Bronchial epithelial cell (primary cell): ENCODE data around the gene HM13. TPM values are rescaled to one million over a fixed set of nuclear protein-coding genes. Genes with fewer than 3 reads are reported as not detected.
A peak's percentile ranks its signal among the peaks of the same experiment; 100 is the strongest.
"Not testable (repeated sequence)": the region's sequence is repeated elsewhere in the genome, so short reads cannot be mapped to it uniquely, and the experiment has no call there.

Source experiments
- DNase-seq: peaks from one replicate; pipeline ENCODE4 v3.0.0-alpha.2; 2010; ENCODE audit warnings: low read depth
- FAIRE-seq: peaks from 2 replicates; lab custom pipeline; 2011; peaks lifted over from hg19 to GRCh38; lab: Jason Lieb, UNC
- H3K27me3 ChIP-seq: 2 replicates; pipeline ENCODE4 v1.5.1; 2011; ENCODE audit warnings: low read length; ENCODE audit not compliant: control insufficient read depth, insufficient read depth
- H3K36me3 ChIP-seq: 2 replicates; pipeline ENCODE4 v1.5.1; 2011; ENCODE audit warnings: low read length; ENCODE audit not compliant: control insufficient read depth, insufficient read depth
- H3K4me3 ChIP-seq: 2 replicates; pipeline ENCODE4 v1.5.1; 2011; ENCODE audit warnings: mild to moderate bottlenecking, low read depth, low read length, control low read depth
- CTCF ChIP-seq: IDR thresholded peaks from 2 replicates; pipeline ENCODE4 v1.5.1; 2011; ENCODE audit warnings: mild to moderate bottlenecking, moderate library complexity, low read length, control low read depth, inconsistent platforms; ENCODE audit not compliant: insufficient read depth, severe bottlenecking
- total RNA-seq: library from RNA; depleted of rRNA; stranded (reverse); fragments of >200 nt; gene quantifications from 2 replicates; pipeline ENCODE4 v1.2.1, GENCODE V29; 2014

Gene HM13
- total RNA-seq, 1 donor from 2014 or later, result 46.9 TPM

- FAIRE-seq, result no peak
- no peak for DNase-seq
- no peak overlapping the region for H3K4me3 ChIP-seq
- H3K27me3 ChIP-seq, result no peaks in the 10 kb centered on the region
- H3K36me3 ChIP-seq, result no peaks in the 10 kb centered on the region
- no peak for TF ChIP-seq CTCF
Measured at GRCh38 chr20:31579245-31579644, 65.0 kb downstream of the HM13 start.

GRCh38 chr20:31579941-31580651 is 65.9 kb downstream of the HM13 start:
- not testable (repeated sequence) for H3K36me3 ChIP-seq, FAIRE-seq, H3K27me3 ChIP-seq, DNase-seq, H3K4me3 ChIP-seq

- Histone ChIP-seq H3K36me3 (no peaks in the 10 kb centered on the region), H3K27me3 (no peaks in the 10 kb centered on the region), H3K4me3 (no peak overlapping the region)
- TF ChIP-seq CTCF, result no peak
- no peak for FAIRE-seq
- DNase-seq, result no peak
Measured at GRCh38 chr20:31580706-31581105, 66.5 kb downstream of the HM13 start.

- TF ChIP-seq CTCF, result no peak
- no peaks in the 10 kb centered on the region for H3K27me3 ChIP-seq
- FAIRE-seq (no peak), DNase-seq (no peak)
- no peak overlapping the region for H3K4me3 ChIP-seq
- H3K36me3 ChIP-seq, result no peaks in the 10 kb centered on the region
Measured at GRCh38 chr20:31581391-31581790, 67.1 kb downstream of the HM13 start.

GRCh38 chr20:31587545-31588389 is 73.5 kb downstream of the HM13 start:
- no peak for DNase-seq
- H3K36me3 ChIP-seq, result no peaks in the 10 kb centered on the region
- peak overlapping the region; percentile 39 for H3K4me3 ChIP-seq
- no peak for FAIRE-seq
- no peak for TF ChIP-seq CTCF
- no peaks in the 10 kb centered on the region for H3K27me3 ChIP-seq

GRCh38 chr20:31590717-31591225 is 76.5 kb downstream of the HM13 start:
- no peak for DNase-seq
- TF ChIP-seq CTCF, result no peak
- Histone ChIP-seq H3K4me3 (no peak overlapping the region), H3K27me3 (no peaks in the 10 kb centered on the region), H3K36me3 (no peaks in the 10 kb centered on the region)
- no peak for FAIRE-seq
